Trophoblast cell (in vitro differentiated cells and primary cell): ENCODE data around the gene SPATA2.

Experiments used
- DNase-seq, 2 donors: peaks; one replicate each; pipeline ENCODE4 v3.0.0-alpha.2; 2016
- H2AFZ ChIP-seq: 2 replicates; pipeline ENCODE4 v1.6.1; 2013; ENCODE audit warnings: low read length, moderate library complexity, mild to moderate bottlenecking; ENCODE audit not compliant: insufficient read depth, poor library complexity
- H2AK5ac ChIP-seq: 2 replicates; pipeline ENCODE4 v1.6.1; 2013; ENCODE audit warnings: mild to moderate bottlenecking, low read length
- H2BK120ac ChIP-seq: 2 replicates; pipeline ENCODE4 v1.6.1; 2013; ENCODE audit warnings: low read length, mild to moderate bottlenecking, moderate library complexity; ENCODE audit not compliant: insufficient read depth, poor library complexity
- H2BK12ac ChIP-seq: 2 replicates; pipeline ENCODE4 v1.6.1; 2013; ENCODE audit warnings: mild to moderate bottlenecking, low read length, moderate library complexity
- H2BK5ac ChIP-seq: 2 replicates; pipeline ENCODE4 v1.6.1; 2013; ENCODE audit warnings: low read length, low read depth, moderate library complexity, mild to moderate bottlenecking; ENCODE audit not compliant: poor library complexity
- H3K14ac ChIP-seq: 2 replicates; pipeline ENCODE4 v1.6.1; 2013; ENCODE audit warnings: mild to moderate bottlenecking, low read length
- H3K18ac ChIP-seq: 2 replicates; pipeline ENCODE4 v1.6.1; 2013; ENCODE audit warnings: mild to moderate bottlenecking, low read length
- H3K23ac ChIP-seq: 2 replicates; pipeline ENCODE4 v1.6.1; 2013; ENCODE audit warnings: low read length
- H3K27ac ChIP-seq: 2 replicates; pipeline ENCODE4 v1.5.1; 2013; ENCODE audit warnings: low read depth, mild to moderate bottlenecking, inconsistent platforms, low read length, moderate library complexity
- H3K27me3 ChIP-seq: 2 replicates; pipeline ENCODE4 v1.6.1; 2013; ENCODE audit warnings: inconsistent platforms, mild to moderate bottlenecking, low read length, moderate library complexity; ENCODE audit not compliant: insufficient read depth
- H3K36me3 ChIP-seq, 2 experiments: 1 replicate in 1 of 2; 2 replicates in 1 of 2; pipeline ENCODE4 v1.6.1; 2013; ENCODE audit warnings: low read length in 2 of 2, mild to moderate bottlenecking in 2 of 2, moderate library complexity in 1 of 2; ENCODE audit not compliant: insufficient read depth in 2 of 2, control insufficient read depth in 1 of 2
- H3K4ac ChIP-seq: 2 replicates; pipeline ENCODE4 v1.6.1; 2013; ENCODE audit warnings: low read depth, mild to moderate bottlenecking, low read length, moderate library complexity
- H3K4me1 ChIP-seq, 2 experiments: 1 replicate in 1 of 2; 2 replicates in 1 of 2; pipeline ENCODE4 v1.6.1; 2013; ENCODE audit warnings: low read length in 2 of 2, mild to moderate bottlenecking in 2 of 2, moderate library complexity in 1 of 2; ENCODE audit not compliant: insufficient read depth in 2 of 2, control insufficient read depth in 1 of 2
- H3K4me2 ChIP-seq: 2 replicates; pipeline ENCODE4 v1.6.1; 2013; ENCODE audit warnings: inconsistent platforms, mild to moderate bottlenecking, low read length, moderate library complexity
- H3K4me3 ChIP-seq: 2 replicates; pipeline ENCODE4 v1.5.1; 2013; ENCODE audit warnings: mild to moderate bottlenecking, low read depth, low read length, inconsistent platforms
- H3K79me1 ChIP-seq: one replicate; pipeline ENCODE4 v1.6.1; 2013; ENCODE audit warnings: low read length
- H3K79me2 ChIP-seq: 2 replicates; pipeline ENCODE4 v1.6.1; 2013; ENCODE audit warnings: low read length, mild to moderate bottlenecking; ENCODE audit not compliant: control insufficient read depth, insufficient read depth, poor library complexity
- H3K9ac ChIP-seq: 2 replicates; pipeline ENCODE4 v1.6.1; 2013; ENCODE audit warnings: mild to moderate bottlenecking, low read length
- H3K9me3 ChIP-seq: 2 replicates; pipeline ENCODE4 v1.6.1; 2013; ENCODE audit warnings: low read depth, mild to moderate bottlenecking, control low read depth, inconsistent platforms, low read length; ENCODE audit not compliant: insufficient read depth
- H4K12ac ChIP-seq: 2 replicates; pipeline ENCODE4 v1.6.1; 2013; ENCODE audit warnings: low read depth, mild to moderate bottlenecking, low read length, moderate library complexity
- H4K8ac ChIP-seq: 2 replicates; pipeline ENCODE4 v1.6.1; 2013; ENCODE audit warnings: low read depth, mild to moderate bottlenecking, low read length, moderate library complexity
- H4K91ac ChIP-seq: one replicate; pipeline ENCODE4 v1.6.1; 2013; ENCODE audit warnings: low read depth, mild to moderate bottlenecking, low read length, moderate library complexity
- WGBS: extraction: QIAGEN DNeasy Blood & Tissue Kit; methylation state at CpG from one replicate; pipeline ENCODE4 v1.1.7; 2013; ENCODE audit warnings: missing lambda C conversion rate; ENCODE audit not compliant: insufficient read length, insufficient coverage; ENCODE audit errors: extremely low coverage; 5-methylcytosine and 5-hydroxymethylcytosine counted together

Gene SPATA2

GRCh38 chr20:49925901-49926454 is 10.6 kb upstream of the SPATA2 start:
- no CpG with 5 or more reads among the region's 2 CpGs for WGBS

GRCh38 chr20:49924247-49924646 is 8.9 kb upstream of the SPATA2 start:
- Histone ChIP-seq H2AFZ (no peak overlapping the region), H3K23ac (no peak overlapping the region), H3K27ac (no peak overlapping the region), H4K12ac (no peak overlapping the region), H2BK5ac (no peak overlapping the region), H3K4me2 (no peak overlapping the region), H3K9ac (no peak overlapping the region), H3K79me2 (no peaks in the 10 kb centered on the region), H3K14ac (no peak overlapping the region), H2BK120ac (no peak overlapping the region), H3K4me3 (no peak overlapping the region), H3K18ac (no peak overlapping the region), H3K9me3 (no peaks in the 10 kb centered on the region), H3K36me3 (no peaks in the 10 kb centered on the region), H4K91ac (no peak overlapping the region), H3K79me1 (no peaks in the 10 kb centered on the region), H4K8ac (no peak overlapping the region), H3K4ac (no peak overlapping the region), H3K27me3 (no peaks in the 10 kb centered on the region), H3K4me1 (no peaks in the 10 kb centered on the region), H2AK5ac (no peak overlapping the region), H2BK12ac (no peak overlapping the region)
- DNase-seq, result no peak
- WGBS, result no CpG with 5 or more reads among the region's 4 CpGs

More at GRCh38 chr20:49925901-49926454, 10.6 kb upstream of the SPATA2 start:
- Histone ChIP-seq H3K18ac (no peak overlapping the region), H2AK5ac (no peak overlapping the region), H4K91ac (no peak overlapping the region), H4K12ac (no peak overlapping the region), H2BK120ac (no peak overlapping the region), H2BK5ac (no peak overlapping the region), H3K36me3 (no peaks in the 10 kb centered on the region), H3K79me2 (no peaks in the 10 kb centered on the region), H2AFZ (no peak overlapping the region), H3K4me1 (no peaks in the 10 kb centered on the region), H3K27me3 (no peaks in the 10 kb centered on the region), H3K4me2 (no peak overlapping the region), H3K4ac (no peak overlapping the region), H3K14ac (no peak overlapping the region), H3K4me3 (no peak overlapping the region), H3K9me3 (no peaks in the 10 kb centered on the region), H2BK12ac (no peak overlapping the region), H3K79me1 (no peaks in the 10 kb centered on the region), H4K8ac (no peak overlapping the region), H3K23ac (no peak overlapping the region), H3K27ac (no peak overlapping the region), H3K9ac (no peak overlapping the region)
- no peak for DNase-seq

GRCh38 chr20:49919461-49919860 is 4.1 kb upstream of the SPATA2 start:
- no CpG with 5 or more reads among the region's 2 CpGs for WGBS
- Histone ChIP-seq H3K27me3 (no peaks in the 10 kb centered on the region), H2BK5ac (no peak overlapping the region), H3K36me3 (no peaks in the 10 kb centered on the region), H2BK120ac (no peak overlapping the region), H4K12ac (no peak overlapping the region), H3K4me3 (no peak overlapping the region), H3K79me1 (peaks cover 7% of the 10 kb centered on the region), H3K18ac (no peak overlapping the region), H3K4me1 (peaks cover 2 to 4% of the 10 kb centered on the region in 2 experiments), H2AFZ (no peak overlapping the region), H3K9ac (no peak overlapping the region), H3K4me2 (no peak overlapping the region), H4K8ac (no peak overlapping the region), H3K9me3 (no peaks in the 10 kb centered on the region), H2BK12ac (no peak overlapping the region), H2AK5ac (no peak overlapping the region), H3K23ac (no peak overlapping the region), H4K91ac (no peak overlapping the region), H3K4ac (no peak overlapping the region), H3K79me2 (peaks cover 8% of the 10 kb centered on the region), H3K27ac (no peak overlapping the region), H3K14ac (no peak overlapping the region)
- DNase-seq, result no peak

GRCh38 chr20:49919009-49919408 is 3.7 kb upstream of the SPATA2 start:
- no peak overlapping the region for H2AFZ ChIP-seq
- H3K18ac ChIP-seq, result no peak overlapping the region
- H3K4ac ChIP-seq, result no peak overlapping the region
- no peak overlapping the region for H3K23ac ChIP-seq
- no peak overlapping the region for H2AK5ac ChIP-seq
- H2BK5ac ChIP-seq, result no peak overlapping the region
- no CpG with 5 or more reads among the region's 7 CpGs for WGBS
- H3K4me1 ChIP-seq, result peaks cover 6 to 8% of the 10 kb centered on the region in 2 experiments
- H2BK120ac ChIP-seq, result no peak overlapping the region
- no peak for DNase-seq
- peaks cover 8% of the 10 kb centered on the region for H3K79me2 ChIP-seq
- H3K9ac ChIP-seq, result no peak overlapping the region
- H3K9me3 ChIP-seq, result no peaks in the 10 kb centered on the region
- no peak overlapping the region for H4K8ac ChIP-seq
- no peak overlapping the region for H4K12ac ChIP-seq
- H3K4me3 ChIP-seq, result no peak overlapping the region
- H3K4me2 ChIP-seq, result no peak overlapping the region
- no peak overlapping the region for H3K14ac ChIP-seq
- no peak overlapping the region for H3K27ac ChIP-seq
- no peak overlapping the region for H4K91ac ChIP-seq
- H3K36me3 ChIP-seq, result no peaks in the 10 kb centered on the region
- no peak overlapping the region for H2BK12ac ChIP-seq
- peaks cover 7% of the 10 kb centered on the region for H3K79me1 ChIP-seq
- no peaks in the 10 kb centered on the region for H3K27me3 ChIP-seq
